Measurements from ENCODE around the gene CXCL3.

The CXCL3 gene

GRCh38 chr4:74055498-74055897 is 17.0 kb upstream of the CXCL3 start:
- no peak for DNase-seq (ENCODE audit: low read depth, low spot score)

- no peak for DNase-seq (ENCODE audit: low read depth, low spot score)
Measured at GRCh38 chr4:74055096-74055495, 16.6 kb upstream of the CXCL3 start.

GRCh38 chr4:74054483-74055047 is 16.1 kb upstream of the CXCL3 start:
- DNase-seq (ENCODE audit: low read depth, low spot score) = no peak

- no peak for DNase-seq (ENCODE audit: low read depth, low spot score)
Measured at GRCh38 chr4:74047152-74047551, 8.7 kb upstream of the CXCL3 start.

- no peak for DNase-seq (ENCODE audit: low read depth, low spot score)
Measured at GRCh38 chr4:74045772-74046171, 7.3 kb upstream of the CXCL3 start.

GRCh38 chr4:74045247-74045646 is 6.8 kb upstream of the CXCL3 start:
- DNase-seq (ENCODE audit: low read depth, low spot score) = no peak

GRCh38 chr4:74044677-74045076 is 6.2 kb upstream of the CXCL3 start:
- no peak for DNase-seq (ENCODE audit: low read depth, low spot score)

- no peak for DNase-seq (ENCODE audit: low read depth, low spot score)
Measured at GRCh38 chr4:74042681-74043080, 4.2 kb upstream of the CXCL3 start.

GRCh38 chr4:74041418-74041817 is 2.9 kb upstream of the CXCL3 start:
- DNase-seq (ENCODE audit: low read depth, low spot score) = no peak

- DNase-seq (ENCODE audit: low read depth, low spot score) = no peak
Measured at GRCh38 chr4:74039315-74039763, 850 bp upstream of the CXCL3 start.

- no peak for DNase-seq (ENCODE audit: low read depth, low spot score)
Measured at GRCh38 chr4:74038086-74038424, 434 bp downstream of the CXCL3 start.

- DNase-seq (ENCODE audit: low read depth, low spot score) = no peak
Measured at GRCh38 chr4:74037076-74037955, 1.2 kb downstream of the CXCL3 start.

GRCh38 chr4:74033739-74034138 is 4.8 kb downstream of the CXCL3 start:
- DNase-seq (ENCODE audit: low read depth, low spot score) = no peak

GRCh38 chr4:74032064-74032463 is 6.4 kb downstream of the CXCL3 start:
- DNase-seq (ENCODE audit: low read depth, low spot score) = no peak

GRCh38 chr4:74031576-74031975 is 6.9 kb downstream of the CXCL3 start:
- no peak for DNase-seq (ENCODE audit: low read depth, low spot score)

- DNase-seq (ENCODE audit: low read depth, low spot score) = no peak
Measured at GRCh38 chr4:74030285-74030684, 8.2 kb downstream of the CXCL3 start.

- no peak for DNase-seq (ENCODE audit: low read depth, low spot score)
Measured at GRCh38 chr4:74028504-74028903, 10.0 kb downstream of the CXCL3 start.

GRCh38 chr4:74023709-74024108 is 14.8 kb downstream of the CXCL3 start:
- DNase-seq (ENCODE audit: low read depth, low spot score) = no peak

- DNase-seq (ENCODE audit: low read depth, low spot score) = no peak
Measured at GRCh38 chr4:74021601-74022000, 16.9 kb downstream of the CXCL3 start.

- no peak for DNase-seq (ENCODE audit: low read depth, low spot score)
Measured at GRCh38 chr4:74018771-74019170, 19.7 kb downstream of the CXCL3 start.

- DNase-seq (ENCODE audit: low read depth, low spot score) = no peak
Measured at GRCh38 chr4:74018116-74018515, 20.4 kb downstream of the CXCL3 start.

GRCh38 chr4:74016068-74016467 is 22.4 kb downstream of the CXCL3 start:
- DNase-seq (ENCODE audit: low read depth, low spot score) = no peak

GRCh38 chr4:74015126-74015780 is 23.2 kb downstream of the CXCL3 start:
- DNase-seq (ENCODE audit: low read depth, low spot score) = no peak

Data from activated naive CD8-positive, alpha-beta T cell treated with anti-CD3 and anti-CD28 coated beads, Interleukin-2, amount 50 U/mL, for 16 hours (primary cell).